IMR-90 (cell line): ENCODE data around the gene ROBO2. TPM values are rescaled to one million over a fixed set of nuclear protein-coding genes. Genes with fewer than 3 reads are reported as not detected.

Experiments
- ATAC-seq: fragments of 200-7000 bp; cut with Tn5 transposase; 2 replicates; pipeline ENCODE4 v1.9.1; 2020; ENCODE audit warnings: low read depth, mild to moderate bottlenecking, moderate library complexity
- BruUV-seq: library from RNA; stranded (reverse); fragments of 400-500 nt; replicated peaks from 2 replicates; lab custom pipeline; 2021; lab: Mats Ljungman, UMichigan
- CTCF ChIA-PET: fragments of 300-600 bp; formaldehyde crosslinking; extraction: SDS; loops from one replicate; lab custom pipeline; 2021; ENCODE audit warnings: antibody characterized with exemption; lab: Yijun Ruan, JAX
- POLR2A ChIA-PET: fragments of 300-600 bp; sonication (Branson Sonifier 250); formaldehyde crosslinking; loops from one replicate; lab custom pipeline; 2022; ENCODE audit warnings: antibody characterized with exemption; ENCODE audit not compliant: unreplicated experiment; lab: Charles Lee
- DNase-seq: peaks from one replicate; pipeline ENCODE4 v3.0.0; 2013
- H2AFZ ChIP-seq: replicated peaks from 2 replicates; pipeline ENCODE3; 2013; ENCODE audit warnings: low read length, mild to moderate bottlenecking; ENCODE audit not compliant: poor library complexity
- H2AK5ac ChIP-seq: 2 replicates; pipeline ENCODE4 v1.6.1; 2013; ENCODE audit warnings: low read depth, low read length, inconsistent platforms
- H2AK9ac ChIP-seq: replicated peaks from 2 replicates; pipeline ENCODE3; 2013; ENCODE audit warnings: mild to moderate bottlenecking, low read depth, low read length, moderate library complexity; ENCODE audit not compliant: poor library complexity
- H2BK120ac ChIP-seq: 2 replicates; pipeline ENCODE4 v1.6.1; 2013; ENCODE audit warnings: low read depth, low read length, inconsistent platforms
- H2BK15ac ChIP-seq: 3 replicates; pipeline ENCODE4 v1.6.1; 2013; ENCODE audit warnings: low read depth, low read length, inconsistent platforms
- H2BK20ac ChIP-seq: 2 replicates; pipeline ENCODE4 v1.6.1; 2013; ENCODE audit warnings: low read depth, mild to moderate bottlenecking, inconsistent platforms, low read length, moderate library complexity
- H2BK5ac ChIP-seq: 2 replicates; pipeline ENCODE4 v1.6.1; 2013; ENCODE audit warnings: mild to moderate bottlenecking, low read depth, low read length, inconsistent platforms; ENCODE audit not compliant: poor library complexity, severe bottlenecking
- H3K14ac ChIP-seq: replicated peaks from 2 replicates; pipeline ENCODE4 v1.6.1; 2013; ENCODE audit warnings: low read depth, low read length, inconsistent platforms
- H3K18ac ChIP-seq: 2 replicates; pipeline ENCODE4 v1.6.1; 2013; ENCODE audit warnings: low read depth, low read length, control low read depth
- H3K23ac ChIP-seq: 2 replicates; pipeline ENCODE4 v1.6.1; 2013; ENCODE audit warnings: low read depth, low read length, inconsistent platforms
- H3K27ac ChIP-seq: 2 replicates; pipeline ENCODE4 v1.5.1; 2013; ENCODE audit warnings: mild to moderate bottlenecking, control low read depth, low read length; ENCODE audit not compliant: insufficient read depth
- H3K27me3 ChIP-seq: 2 replicates; pipeline ENCODE4 v1.6.1; 2013; ENCODE audit warnings: low read length; ENCODE audit not compliant: control insufficient read depth, insufficient read depth
- H3K36me3 ChIP-seq: 2 replicates; pipeline ENCODE4 v1.6.1; 2013; ENCODE audit warnings: low read length, mixed read lengths; ENCODE audit not compliant: control insufficient read depth, insufficient read depth
- H3K4ac ChIP-seq: 2 replicates; pipeline ENCODE4 v1.6.1; 2013; ENCODE audit warnings: low read depth, low read length, inconsistent platforms
- H3K4me1 ChIP-seq: 2 replicates; pipeline ENCODE4 v1.6.1; 2013; ENCODE audit warnings: low read length, mixed read lengths; ENCODE audit not compliant: control insufficient read depth, insufficient read depth
- H3K4me2 ChIP-seq: 2 replicates; pipeline ENCODE4 v1.6.1; 2013; ENCODE audit warnings: low read depth, mild to moderate bottlenecking, control low read depth, low read length, moderate library complexity
- H3K4me3 ChIP-seq: 2 replicates; pipeline ENCODE4 v1.5.1; 2013; ENCODE audit warnings: low read depth, mild to moderate bottlenecking, control low read depth, low read length, moderate library complexity; ENCODE audit not compliant: insufficient read depth
- H3K56ac ChIP-seq: 2 replicates; pipeline ENCODE4 v1.6.1; 2013; ENCODE audit warnings: low read length, inconsistent platforms; ENCODE audit not compliant: insufficient read depth; ENCODE audit errors: extremely low read depth
- H3K79me1 ChIP-seq, 2 experiments: 2 replicates each; pipeline ENCODE4 v1.6.1; 2013; ENCODE audit warnings: low read length in 2 of 2, inconsistent platforms in 1 of 2, low read depth in 1 of 2
- H3K9ac ChIP-seq: 2 replicates; pipeline ENCODE4 v1.6.1; 2013; ENCODE audit warnings: low read depth, low read length, control low read depth
- H3K9me1 ChIP-seq: 2 replicates; pipeline ENCODE4 v1.6.1; 2013; ENCODE audit warnings: low read length, inconsistent platforms; ENCODE audit not compliant: insufficient read depth
- H3K9me3 ChIP-seq: 2 replicates; pipeline ENCODE4 v1.6.1; 2013; ENCODE audit warnings: low read length; ENCODE audit not compliant: control insufficient read depth, insufficient read depth
- H4K20me1 ChIP-seq: 2 replicates; pipeline ENCODE4 v1.6.1; 2013; ENCODE audit warnings: low read length, inconsistent platforms; ENCODE audit not compliant: insufficient read depth
- H4K5ac ChIP-seq: 2 replicates; pipeline ENCODE4 v1.6.1; 2013; ENCODE audit warnings: mild to moderate bottlenecking, low read depth, low read length, control low read depth
- H4K8ac ChIP-seq, 2 experiments: 2 replicates each; pipeline ENCODE4 v1.6.1; 2013; ENCODE audit warnings: low read depth in 2 of 2, low read length in 2 of 2, control low read depth in 1 of 2, inconsistent platforms in 1 of 2
- H4K91ac ChIP-seq: 2 replicates; pipeline ENCODE4 v1.6.1; 2013; ENCODE audit warnings: low read depth, low read length, inconsistent platforms; ENCODE audit not compliant: insufficient read depth
- BHLHE40 ChIP-seq: fragments of 150-350 bp; IDR thresholded peaks from 2 replicates; pipeline ENCODE4 v1.6.1; 2016; ENCODE audit warnings: mild to moderate bottlenecking, low read depth, low read length
- ELK1 ChIP-seq: fragments of 150-350 bp; IDR thresholded peaks from 2 replicates; pipeline ENCODE4 v1.6.1; 2016; ENCODE audit warnings: low read depth, mild to moderate bottlenecking, low read length, moderate library complexity, borderline replicate concordance
- MAZ ChIP-seq: IDR thresholded peaks from 2 replicates; pipeline ENCODE4 v1.6.1; 2012; ENCODE audit warnings: low read depth, mild to moderate bottlenecking, low read length, improper control_type of control experiment, moderate library complexity, borderline replicate concordance
- MXI1 ChIP-seq: IDR thresholded peaks from 2 replicates; pipeline ENCODE4 v1.6.1; 2012; ENCODE audit warnings: low read depth, mild to moderate bottlenecking, low read length, moderate library complexity, borderline replicate concordance
- NFE2L2 ChIP-seq: fragments of 150-350 bp; IDR thresholded peaks from 2 replicates; pipeline ENCODE4 v1.6.1; 2016; ENCODE audit warnings: low read depth, mild to moderate bottlenecking, low read length
- RAD21 ChIP-seq: IDR thresholded peaks from 2 replicates; pipeline ENCODE4 v1.6.1; 2012; ENCODE audit warnings: low read length, improper control_type of control experiment
- RCOR1 ChIP-seq: IDR thresholded peaks from 2 replicates; pipeline ENCODE4 v1.6.1; 2012; ENCODE audit warnings: mild to moderate bottlenecking, low read length, improper control_type of control experiment; ENCODE audit not compliant: insufficient replicate concordance
- RFX5 ChIP-seq: IDR thresholded peaks from 2 replicates; pipeline ENCODE4 v1.8.0; 2012; ENCODE audit warnings: low read depth, mild to moderate bottlenecking, low read length, moderate library complexity
- SMC3 ChIP-seq: fragments of 150-350 bp; IDR thresholded peaks from 2 replicates; pipeline ENCODE4 v1.6.1; 2016; ENCODE audit warnings: low read depth, mild to moderate bottlenecking, antibody characterized with exemption, low read length, moderate library complexity
- WGBS, 2 experiments: methylation state at CpG; one replicate each; pipeline versions ENCODE4 v1.1.5 to v1.1.7; 2013; ENCODE audit warnings: missing lambda C conversion rate in 2 of 2; ENCODE audit not compliant: insufficient read length in 1 of 2; ENCODE audit errors: extremely low coverage in 2 of 2; 5-methylcytosine and 5-hydroxymethylcytosine counted together
- dilution Hi-C: fragments of 300-500 bp; cut with HindIII; formaldehyde crosslinking; loops from one replicate; pipeline ENCODE4 v1.14.3; 2018; ENCODE audit warnings: low sequenced_read_pairs; ENCODE audit not compliant: unreplicated experiment
- in situ Hi-C: fragments of 300-500 bp; cut with MboI; formaldehyde crosslinking; loops from 3 replicates; pipeline ENCODE4 v1.14.3; 2019; ENCODE audit warnings: low sequenced_read_pairs, inconsistent platforms, mixed read lengths
- intact Hi-C: fragments of 100-400 bp; cut with micrococcal nuclease; formaldehyde crosslinking; loops from 2 replicates; pipeline ENCODE4 v1.10.0; 2022
- polyA plus RNA-seq, 3 experiments: library from polyadenylated mRNA; depleted of rRNA; stranded (reverse); fragments of >200 nt; gene quantifications; 2 replicates each; pipeline ENCODE4 v1.2.3, GENCODE V29; 2012; ENCODE audit warnings: low replicate concordance in 1 of 3
- total RNA-seq: library from RNA; depleted of rRNA; stranded (reverse); fragments of >200 nt; gene quantifications from 2 replicates; pipeline ENCODE4 v1.2.3, GENCODE V29; 2012
- TF ChIP-seq, protein P1 (sequence below): fragments of 150-350 bp; IDR thresholded peaks from 2 replicates; pipeline ENCODE4 v1.6.1; 2017; ENCODE audit warnings: mild to moderate bottlenecking, antibody characterized with exemption, low read length, low read depth
- TF ChIP-seq, protein P2 (sequence below): conservative IDR thresholded peaks from 2 replicates; pipeline ENCODE4 v1.5.1; 2012; ENCODE audit warnings: mild to moderate bottlenecking, low read depth, low read length, improper control_type of control experiment

Gene ROBO2
- total and polyA plus RNA-seq, 2 of the 4 experiments (the other 2 are of a cell fraction) = 9.3 to 14.5 TPM

DNA sequence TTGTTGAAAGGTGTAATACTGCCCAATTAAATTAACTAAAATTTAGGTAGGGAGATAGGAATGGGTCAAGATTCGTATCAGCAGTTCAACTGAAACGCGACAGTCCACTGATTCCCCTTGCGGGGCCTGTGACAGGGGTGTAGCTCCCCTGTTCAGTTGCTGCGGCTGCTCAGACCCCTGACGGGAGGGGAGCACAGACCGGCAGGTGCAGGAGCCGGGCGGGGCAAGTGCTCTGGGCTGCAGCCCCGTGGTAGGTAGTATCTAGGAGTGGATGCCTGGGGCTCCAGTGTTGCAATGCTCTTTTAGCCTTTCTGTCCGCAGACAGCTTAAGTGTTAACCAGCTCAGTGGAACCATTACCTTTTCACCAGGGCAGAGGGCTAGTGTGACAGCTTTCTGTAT is 164.9 kb downstream of the ROBO2 start:
- no TSS peak for BruUV-seq
- H3K27ac ChIP-seq = no peak overlapping the region
- H3K27me3 ChIP-seq = no peaks in the 10 kb centered on the region
- H2BK15ac ChIP-seq = no peak overlapping the region
- no peak overlapping the region for H2BK20ac ChIP-seq
- ATAC-seq = no peak
- no peak for DNase-seq
- no peak overlapping the region for H3K56ac ChIP-seq
- no peak overlapping the region for H4K8ac ChIP-seq
- H2BK5ac ChIP-seq = no peak overlapping the region
- dilution Hi-C loops = no loop called here
- no CpG with 5 or more reads among the region's 11 CpGs for WGBS, 2 experiments
- H3K4me3 ChIP-seq = no peak overlapping the region
- CTCF ChIA-PET = no interaction called here
- H3K14ac ChIP-seq = no peak overlapping the region
- no peaks in the 10 kb centered on the region for H4K20me1 ChIP-seq
- in situ Hi-C loops = no loop called here
- no peak overlapping the region for H3K9ac ChIP-seq
- no peak overlapping the region for H2AK9ac ChIP-seq
- intact Hi-C loops = no loop called here
- no peak overlapping the region for H2AFZ ChIP-seq
- H3K23ac ChIP-seq = no peak overlapping the region
- H3K4me2 ChIP-seq = no peak overlapping the region
- H3K9me1 ChIP-seq = no peaks in the 10 kb centered on the region
- H2AK5ac ChIP-seq = no peak overlapping the region
- no peak overlapping the region for H3K4ac ChIP-seq
- H3K4me1 ChIP-seq = no peaks in the 10 kb centered on the region
- H3K9me3 ChIP-seq = no peaks in the 10 kb centered on the region
- no peaks in the 10 kb centered on the region for H3K79me1 ChIP-seq
- POLR2A ChIA-PET = no interaction called here
- H4K5ac ChIP-seq = no peak overlapping the region
- TF ChIP-seq, protein P1, sequence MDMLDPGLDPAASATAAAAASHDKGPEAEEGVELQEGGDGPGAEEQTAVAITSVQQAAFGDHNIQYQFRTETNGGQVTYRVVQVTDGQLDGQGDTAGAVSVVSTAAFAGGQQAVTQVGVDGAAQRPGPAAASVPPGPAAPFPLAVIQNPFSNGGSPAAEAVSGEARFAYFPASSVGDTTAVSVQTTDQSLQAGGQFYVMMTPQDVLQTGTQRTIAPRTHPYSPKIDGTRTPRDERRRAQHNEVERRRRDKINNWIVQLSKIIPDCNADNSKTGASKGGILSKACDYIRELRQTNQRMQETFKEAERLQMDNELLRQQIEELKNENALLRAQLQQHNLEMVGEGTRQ = no peak
- TF ChIP-seq MAZ (no peak), RFX5 (no peak), SMC3 (no peak), MXI1 (no peak), BHLHE40 (no peak), RAD21 (no peak), ELK1 (no peak), NFE2L2 (no peak), RCOR1 (no peak)
- TF ChIP-seq, protein P2, sequence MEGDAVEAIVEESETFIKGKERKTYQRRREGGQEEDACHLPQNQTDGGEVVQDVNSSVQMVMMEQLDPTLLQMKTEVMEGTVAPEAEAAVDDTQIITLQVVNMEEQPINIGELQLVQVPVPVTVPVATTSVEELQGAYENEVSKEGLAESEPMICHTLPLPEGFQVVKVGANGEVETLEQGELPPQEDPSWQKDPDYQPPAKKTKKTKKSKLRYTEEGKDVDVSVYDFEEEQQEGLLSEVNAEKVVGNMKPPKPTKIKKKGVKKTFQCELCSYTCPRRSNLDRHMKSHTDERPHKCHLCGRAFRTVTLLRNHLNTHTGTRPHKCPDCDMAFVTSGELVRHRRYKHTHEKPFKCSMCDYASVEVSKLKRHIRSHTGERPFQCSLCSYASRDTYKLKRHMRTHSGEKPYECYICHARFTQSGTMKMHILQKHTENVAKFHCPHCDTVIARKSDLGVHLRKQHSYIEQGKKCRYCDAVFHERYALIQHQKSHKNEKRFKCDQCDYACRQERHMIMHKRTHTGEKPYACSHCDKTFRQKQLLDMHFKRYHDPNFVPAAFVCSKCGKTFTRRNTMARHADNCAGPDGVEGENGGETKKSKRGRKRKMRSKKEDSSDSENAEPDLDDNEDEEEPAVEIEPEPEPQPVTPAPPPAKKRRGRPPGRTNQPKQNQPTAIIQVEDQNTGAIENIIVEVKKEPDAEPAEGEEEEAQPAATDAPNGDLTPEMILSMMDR = no peak
- H4K91ac ChIP-seq = no peak overlapping the region
- no peak overlapping the region for H3K18ac ChIP-seq
- H3K36me3 ChIP-seq = no peaks in the 10 kb centered on the region
- no peak overlapping the region for H2BK120ac ChIP-seq
